Gastrocnemius medialis (tissue), 4 donors: ENCODE data around the gene ZNF714. TPM values are rescaled to one million over a fixed set of nuclear protein-coding genes. Genes with fewer than 3 reads are reported as not detected.

Source experiments
- ATAC-seq, 2 donors: fragments of 150-250 bp; one replicate each; pipeline ENCODE4 v1.9.1; 2016
- DNase-seq, 2 donors: peaks; one replicate each; pipeline ENCODE4 v3.0.0-alpha.2; 2019
- H3K27ac ChIP-seq, 4 donors: fragments of 200-600 bp; sonication (generic); 1 replicate in 1 of 4; 2 replicates in 3 of 4; pipeline ENCODE4 v1.5.1; 2016 to 2018; ENCODE audit warnings: mild to moderate bottlenecking in 2 of 4, moderate library complexity in 1 of 4
- H3K27me3 ChIP-seq, 3 donors: fragments of 200-600 bp; sonication (generic) in 2 of 3; 1 replicate in 1 of 3; 2 replicates in 2 of 3; pipeline versions ENCODE4 v1.5.1 to v1.6.0; 2016 to 2019; ENCODE audit warnings: mild to moderate bottlenecking in 1 of 3, moderate library complexity in 1 of 3
- H3K36me3 ChIP-seq, 2 donors: fragments of 200-600 bp; sonication (generic) in 1 of 2; one replicate each; pipeline ENCODE4 v1.5.1; 2017 to 2018
- H3K4me1 ChIP-seq, 2 donors: fragments of 200-600 bp; sonication (generic) in 1 of 2; one replicate each; pipeline ENCODE4 v1.5.1; 2016 to 2017; ENCODE audit warnings: mild to moderate bottlenecking in 2 of 2
- H3K4me3 ChIP-seq, 4 donors: fragments of 200-600 bp; sonication (generic) in 3 of 4; 1 replicate in 1 of 4; 2 replicates in 3 of 4; pipeline ENCODE4 v1.5.1; 2016 to 2019; ENCODE audit warnings: mild to moderate bottlenecking in 2 of 4
- H3K9me3 ChIP-seq, 3 donors: fragments of 200-600 bp; sonication (generic) in 2 of 3; 1 replicate in 1 of 3; 2 replicates in 2 of 3; pipeline ENCODE4 v1.5.1; 2016 to 2019
- POLR2A ChIP-seq, 2 donors: fragments of 450-650 bp; IDR thresholded peaks; one replicate each; pipeline ENCODE4 v1.6.1; 2017; ENCODE audit warnings: antibody characterized with exemption in 2 of 2, mild to moderate bottlenecking in 2 of 2, moderate library complexity in 2 of 2
- in situ Hi-C, 4 donors: fragments of 200-750 bp; cut with MboI; loops; one replicate each; pipeline versions ENCODE4 v1.15.0 to v1.8.0; 2017; ENCODE audit warnings: low sequenced_read_pairs in 4 of 4
- intact Hi-C: fragments of 100-400 bp; cut with DNase I; formaldehyde crosslinking; loops from one replicate; pipeline ENCODE4 v1.15.1; 2023; ENCODE audit warnings: low total_unique reads
- total RNA-seq, 4 donors: library from RNA; depleted of rRNA; stranded (reverse); fragments of >200 nt; gene quantifications; one replicate each; pipeline versions ENCODE4 v1.1.0 to v1.2.3, GENCODE V29; 2016
- TF ChIP-seq, protein P1 (sequence below), 5 experiments: fragments of 450-650 bp in 3 of 5; fragments of 200-600 bp in 2 of 5; sonication (generic) in 2 of 5; IDR thresholded peaks in 4 of 5; conservative IDR thresholded peaks in 1 of 5; 1 replicate in 4 of 5; 2 replicates in 1 of 5; pipeline ENCODE4 v1.5.1; 2016 to 2019; ENCODE audit warnings: antibody characterized with exemption in 5 of 5, mild to moderate bottlenecking in 3 of 5, moderate library complexity in 3 of 5

The ZNF714 gene
- total RNA-seq, 4 donors from 2014 or later: 0.29 to 2.2 (median 1.2) TPM

DNA sequence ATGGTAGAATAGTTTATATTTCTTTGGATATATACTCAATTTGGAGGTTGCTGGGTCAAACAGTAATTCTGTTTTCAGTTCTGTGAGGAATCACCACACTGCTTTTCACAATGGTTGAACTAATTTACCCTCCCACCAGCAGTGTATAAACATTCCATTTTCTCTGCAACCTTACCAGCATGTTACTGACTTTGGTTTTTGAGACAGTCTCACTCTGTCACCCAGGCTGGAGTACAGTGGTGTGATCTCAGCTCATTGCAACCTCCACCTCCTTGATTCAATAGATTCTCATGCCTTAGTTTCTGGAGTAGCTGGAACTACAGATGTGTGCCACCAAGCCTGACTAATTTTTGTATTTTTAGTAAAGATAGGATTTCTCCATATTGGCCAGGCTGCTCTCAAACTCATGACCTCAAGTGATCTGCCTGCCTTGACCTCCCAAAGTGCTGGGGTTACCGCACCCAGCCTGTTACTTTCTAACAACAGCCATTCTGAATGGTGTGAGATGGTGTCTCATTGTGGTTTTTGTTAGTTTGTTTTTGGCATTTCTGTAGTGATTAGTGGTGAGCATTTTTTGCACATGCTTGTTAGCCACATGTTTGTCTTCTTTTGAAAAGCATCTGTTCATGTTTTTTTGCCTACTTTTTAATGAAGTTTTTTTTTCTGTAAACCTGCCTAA, 12.5 kb downstream of the ZNF714 start:
- no peak overlapping the region for H3K27ac ChIP-seq
- H3K4me1 ChIP-seq: no peaks in the 10 kb centered on the region
- no peaks in the 10 kb centered on the region for H3K27me3 ChIP-seq
- TF ChIP-seq, protein P1, sequence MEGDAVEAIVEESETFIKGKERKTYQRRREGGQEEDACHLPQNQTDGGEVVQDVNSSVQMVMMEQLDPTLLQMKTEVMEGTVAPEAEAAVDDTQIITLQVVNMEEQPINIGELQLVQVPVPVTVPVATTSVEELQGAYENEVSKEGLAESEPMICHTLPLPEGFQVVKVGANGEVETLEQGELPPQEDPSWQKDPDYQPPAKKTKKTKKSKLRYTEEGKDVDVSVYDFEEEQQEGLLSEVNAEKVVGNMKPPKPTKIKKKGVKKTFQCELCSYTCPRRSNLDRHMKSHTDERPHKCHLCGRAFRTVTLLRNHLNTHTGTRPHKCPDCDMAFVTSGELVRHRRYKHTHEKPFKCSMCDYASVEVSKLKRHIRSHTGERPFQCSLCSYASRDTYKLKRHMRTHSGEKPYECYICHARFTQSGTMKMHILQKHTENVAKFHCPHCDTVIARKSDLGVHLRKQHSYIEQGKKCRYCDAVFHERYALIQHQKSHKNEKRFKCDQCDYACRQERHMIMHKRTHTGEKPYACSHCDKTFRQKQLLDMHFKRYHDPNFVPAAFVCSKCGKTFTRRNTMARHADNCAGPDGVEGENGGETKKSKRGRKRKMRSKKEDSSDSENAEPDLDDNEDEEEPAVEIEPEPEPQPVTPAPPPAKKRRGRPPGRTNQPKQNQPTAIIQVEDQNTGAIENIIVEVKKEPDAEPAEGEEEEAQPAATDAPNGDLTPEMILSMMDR (IDR thresholded peaks at IDR 0.05 in 4 of 5, conservative IDR thresholded peaks at IDR 0.05 in 1 of 5): no peak
- TF ChIP-seq POLR2A (IDR thresholded peaks at IDR 0.05): no peak
- H3K4me3 ChIP-seq: no peak overlapping the region
- H3K9me3 ChIP-seq: no peaks in the 10 kb centered on the region
- no peak for ATAC-seq
- H3K36me3 ChIP-seq: no peaks in the 10 kb centered on the region
- no peak for DNase-seq
- intact Hi-C loops: loop anchor here (5.0 kb wide), 1 partner anchor 58 kb away; no protein-coding TSS in a partner anchor
- in situ Hi-C loops: no loop called here

GRCh38 chr19:21098291-21098690, 16.3 kb downstream of the ZNF714 start:
- H3K4me3 ChIP-seq: no peak overlapping the region
- no peaks in the 10 kb centered on the region for H3K36me3 ChIP-seq
- in situ Hi-C loops: no loop called here
- no peak for TF ChIP-seq POLR2A (IDR thresholded peaks at IDR 0.05)
- TF ChIP-seq, protein P1 (IDR thresholded peaks at IDR 0.05 in 4 of 5, conservative IDR thresholded peaks at IDR 0.05 in 1 of 5): no peak
- intact Hi-C loops: no loop called here
- ATAC-seq: no peak
- no peaks in the 10 kb centered on the region for H3K27me3 ChIP-seq
- no peaks in the 10 kb centered on the region for H3K4me1 ChIP-seq
- DNase-seq: no peak
- no peak overlapping the region for H3K27ac ChIP-seq
- H3K9me3 ChIP-seq: no peaks in the 10 kb centered on the region

DNA sequence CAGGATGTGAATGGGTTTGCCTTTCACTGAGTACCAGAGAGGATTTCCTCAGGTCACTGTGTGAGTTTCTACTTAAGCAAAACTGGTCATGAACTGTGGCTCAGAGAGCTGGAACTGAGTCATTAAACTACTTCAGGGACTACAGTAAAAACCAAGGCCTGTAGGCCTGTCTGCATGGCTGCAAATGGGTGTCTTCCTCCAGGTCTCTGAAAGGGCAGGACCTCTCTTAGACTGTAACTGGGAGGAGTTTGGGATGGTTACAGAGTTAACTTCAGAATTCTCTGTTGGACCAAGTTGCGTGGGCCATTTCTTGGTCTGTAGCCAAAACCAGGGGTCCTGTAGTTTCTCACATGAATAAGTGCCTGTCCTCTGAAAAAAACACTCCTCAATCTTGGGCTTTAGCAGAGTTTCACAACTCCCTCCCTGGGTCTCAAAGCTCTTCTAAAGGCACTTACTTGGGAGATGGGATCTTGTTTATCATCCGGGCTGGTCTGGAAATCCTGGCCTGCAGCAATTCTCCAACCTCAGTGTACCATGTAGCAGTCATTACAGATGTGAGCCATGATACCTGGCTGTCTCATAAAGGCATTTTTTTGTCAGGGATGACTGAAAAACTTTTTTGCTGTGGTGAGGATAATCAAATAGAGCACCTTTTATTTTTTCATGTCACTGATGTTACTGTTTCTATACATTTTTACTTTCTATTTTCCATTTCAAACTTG, 19.7 kb downstream of the ZNF714 start:
- TF ChIP-seq, protein P1 (IDR thresholded peaks at IDR 0.05 in 4 of 5, conservative IDR thresholded peaks at IDR 0.05 in 1 of 5): no peak
- no peak for TF ChIP-seq POLR2A (IDR thresholded peaks at IDR 0.05)
- no peaks in the 10 kb centered on the region for H3K27me3 ChIP-seq
- ATAC-seq (no peak), DNase-seq (no peak)
- no peaks in the 10 kb centered on the region for H3K9me3 ChIP-seq
- in situ Hi-C loops: no loop called here
- peaks cover 0 to 4% of the 10 kb centered on the region in 2 donors for H3K36me3 ChIP-seq
- intact Hi-C loops: no loop called here
- no peak overlapping the region for H3K27ac ChIP-seq
- H3K4me1 ChIP-seq: no peaks in the 10 kb centered on the region
- H3K4me3 ChIP-seq: no peak overlapping the region

GRCh38 chr19:21109116-21109515, 27.1 kb downstream of the ZNF714 start:
- DNase-seq (no peak), ATAC-seq (no peak)
- Histone ChIP-seq H3K4me3 (no peak overlapping the region), H3K4me1 (no peaks in the 10 kb centered on the region), H3K9me3 (no peaks in the 10 kb centered on the region), H3K27me3 (no peaks in the 10 kb centered on the region), H3K36me3 (peaks cover 0 to 4% of the 10 kb centered on the region in 2 donors), H3K27ac (no peak overlapping the region)
- intact Hi-C loops: no loop called here
- TF ChIP-seq, protein P1 (IDR thresholded peaks at IDR 0.05 in 4 of 5, conservative IDR thresholded peaks at IDR 0.05 in 1 of 5): no peak
- TF ChIP-seq POLR2A (IDR thresholded peaks at IDR 0.05): no peak
- in situ Hi-C loops: no loop called here
